GM18505 (cell line): ENCODE results near the gene SND1.
A peak's percentile ranks its signal among the peaks of the same experiment; 100 is the strongest.
"Not testable (repeated sequence)": the region's sequence is repeated elsewhere in the genome, so short reads cannot be mapped to it uniquely, and the experiment has no call there.

Experiments used
- ATAC-seq: cut with Tn5 transposase; IDR thresholded peaks from one replicate; pipeline ENCODE4 v1.9.1; 2021; ENCODE audit not compliant: unreplicated experiment
- POLR2A ChIP-seq: IDR thresholded peaks from 4 replicates; pipeline ENCODE4 v1.6.1; 2011; ENCODE audit warnings: borderline replicate concordance; ENCODE audit not compliant: insufficient read depth, insufficient read length; ENCODE audit errors: extremely low read depth

SND1 gene

GRCh38 chr7:128099204-128099671 is 447.2 kb downstream of the SND1 start:
- no peak for TF ChIP-seq POLR2A
- no peak for ATAC-seq

GRCh38 chr7:128100225-128100948 is 448.4 kb downstream of the SND1 start:
- TF ChIP-seq POLR2A = no peak
- ATAC-seq = no peak

- no peak for ATAC-seq
- no peak for TF ChIP-seq POLR2A
These were observed 449.1 kb downstream of the SND1 start for GRCh38 chr7:128100949-128101713.

- no peak for ATAC-seq
- TF ChIP-seq POLR2A = no peak
These were observed 450.7 kb downstream of the SND1 start for GRCh38 chr7:128102490-128103291.

- TF ChIP-seq POLR2A = no peak
- peak; percentile 46 for ATAC-seq
These were observed 451.6 kb downstream of the SND1 start for GRCh38 chr7:128103498-128104107.

GRCh38 chr7:128104108-128104742 is 452.2 kb downstream of the SND1 start:
- ATAC-seq = peak; percentile 12
- peak; percentile 6 for TF ChIP-seq POLR2A

- no peak for ATAC-seq
- no peak for TF ChIP-seq POLR2A
These were observed 453.4 kb downstream of the SND1 start for GRCh38 chr7:128105228-128106022.

GRCh38 chr7:128106821-128107220 is 454.8 kb downstream of the SND1 start:
- ATAC-seq = no peak
- no peak for TF ChIP-seq POLR2A

- not testable (repeated sequence) for ATAC-seq
These were observed 455.5 kb downstream of the SND1 start for GRCh38 chr7:128107516-128107915.

GRCh38 chr7:128108129-128108528 is 456.1 kb downstream of the SND1 start:
- no peak for ATAC-seq

GRCh38 chr7:128108641-128109423 is 456.8 kb downstream of the SND1 start:
- TF ChIP-seq POLR2A = no peak
- peak; percentile 87 for ATAC-seq

More at GRCh38 chr7:128108129-128108528, 456.1 kb downstream of the SND1 start:
- no peak for TF ChIP-seq POLR2A

- ATAC-seq = not testable (repeated sequence)
These were observed 457.5 kb downstream of the SND1 start for GRCh38 chr7:128109424-128109969.
